Measurements from ENCODE around the gene ABCD1. TPM values are rescaled to one million over a fixed set of nuclear protein-coding genes. Genes with fewer than 3 reads are reported as not detected.

ABCD1 gene
- total RNA-seq, 2 donors from 2014 or later = 7.4 to 12.2 TPM

DNA sequence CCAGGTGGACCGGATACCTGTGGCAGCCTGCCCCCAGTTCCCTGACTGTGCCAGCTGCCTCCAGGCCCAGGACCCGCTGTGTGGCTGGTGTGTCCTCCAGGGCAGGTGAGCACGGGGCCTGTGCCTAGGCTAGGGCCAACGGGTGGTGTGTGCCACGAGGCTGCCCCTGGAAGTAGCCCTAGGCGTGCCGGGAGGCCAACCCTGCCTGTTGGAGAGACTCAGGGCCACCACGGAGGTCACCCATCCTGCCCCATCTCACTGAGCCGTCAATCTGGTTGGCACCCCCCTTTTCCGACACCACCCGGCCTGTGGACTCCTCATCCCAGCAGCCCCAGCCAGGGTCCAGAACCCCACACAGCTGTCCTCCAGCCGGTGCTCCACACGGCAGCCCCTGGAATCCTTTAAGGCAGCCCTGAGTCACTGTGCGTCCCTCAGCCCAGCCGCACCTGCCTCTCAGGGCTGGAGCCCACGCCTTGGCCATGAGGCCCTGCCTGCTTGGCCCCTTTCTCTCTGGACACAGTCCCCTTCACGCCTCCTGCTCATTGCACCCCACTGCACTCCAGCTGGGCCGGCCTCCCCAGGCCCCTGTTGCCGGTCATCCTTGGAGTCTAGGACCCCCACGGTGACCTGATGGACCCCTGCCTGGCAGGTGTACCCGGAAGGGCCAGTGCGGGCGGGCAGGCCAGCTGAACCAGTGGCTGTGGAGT, 44.7 kb downstream of the ABCD1 start:
- no peak for ATAC-seq
- no peak overlapping the region for H3K27ac Mint-ChIP-seq
- peaks cover 0 to 5% of the 10 kb centered on the region in 2 donors for H3K4me1 Mint-ChIP-seq (ENCODE audit: low read depth in 2 of 2)
- H3K9me3 Mint-ChIP-seq = no peaks in the 10 kb centered on the region
- H3K27me3 Mint-ChIP-seq = peaks cover 0 to 4% of the 10 kb centered on the region in 2 donors
- peak; percentile 59 for DNase-seq (ENCODE audit: low spot score)
- no peak overlapping the region for H3K4me3 Mint-ChIP-seq
- H3K36me3 Mint-ChIP-seq = no peaks in the 10 kb centered on the region

DNA sequence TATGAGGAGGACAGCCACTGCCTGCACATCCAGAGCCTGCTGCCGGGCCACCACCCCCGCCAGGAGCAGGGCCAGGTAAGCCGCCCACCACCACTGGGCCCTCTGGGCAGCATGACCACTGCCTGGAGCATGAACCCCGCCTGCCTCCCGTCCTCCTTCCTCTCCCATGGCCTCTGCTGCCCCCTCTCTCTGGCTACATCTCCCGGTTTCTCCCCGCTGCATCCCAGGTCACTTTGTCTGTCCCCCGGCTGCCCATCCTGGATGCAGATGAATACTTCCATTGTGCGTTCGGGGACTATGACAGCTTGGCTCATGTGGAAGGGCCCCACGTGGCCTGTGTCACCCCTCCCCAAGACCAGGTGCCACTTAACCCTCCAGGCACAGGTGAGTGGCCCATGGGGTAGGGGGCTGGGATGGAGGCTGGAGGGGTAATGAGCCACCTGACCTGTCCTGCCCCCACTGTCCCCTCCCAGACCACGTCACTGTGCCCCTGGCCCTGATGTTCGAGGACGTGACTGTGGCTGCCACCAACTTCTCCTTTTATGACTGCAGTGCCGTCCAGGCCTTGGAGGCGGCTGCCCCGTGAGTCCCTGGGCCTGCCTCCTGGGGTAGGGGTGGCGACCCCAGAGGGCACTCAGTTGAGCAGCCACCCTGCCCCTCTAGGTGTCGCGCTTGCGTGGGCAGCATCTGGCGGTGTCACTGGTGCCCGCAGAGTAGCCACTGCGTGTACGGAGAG, 45.4 kb downstream of the ABCD1 start:
- ATAC-seq (no peak), DNase-seq (ENCODE audit: low spot score) (peak; percentile 57)
- peaks cover 0 to 5% of the 10 kb centered on the region in 2 donors for H3K4me1 Mint-ChIP-seq (ENCODE audit: low read depth in 2 of 2)
- H3K27me3 Mint-ChIP-seq = peaks cover 0 to 4% of the 10 kb centered on the region in 2 donors
- H3K9me3 Mint-ChIP-seq = no peaks in the 10 kb centered on the region
- H3K27ac Mint-ChIP-seq = no peak overlapping the region
- no peaks in the 10 kb centered on the region for H3K36me3 Mint-ChIP-seq
- no peak overlapping the region for H3K4me3 Mint-ChIP-seq

DNA sequence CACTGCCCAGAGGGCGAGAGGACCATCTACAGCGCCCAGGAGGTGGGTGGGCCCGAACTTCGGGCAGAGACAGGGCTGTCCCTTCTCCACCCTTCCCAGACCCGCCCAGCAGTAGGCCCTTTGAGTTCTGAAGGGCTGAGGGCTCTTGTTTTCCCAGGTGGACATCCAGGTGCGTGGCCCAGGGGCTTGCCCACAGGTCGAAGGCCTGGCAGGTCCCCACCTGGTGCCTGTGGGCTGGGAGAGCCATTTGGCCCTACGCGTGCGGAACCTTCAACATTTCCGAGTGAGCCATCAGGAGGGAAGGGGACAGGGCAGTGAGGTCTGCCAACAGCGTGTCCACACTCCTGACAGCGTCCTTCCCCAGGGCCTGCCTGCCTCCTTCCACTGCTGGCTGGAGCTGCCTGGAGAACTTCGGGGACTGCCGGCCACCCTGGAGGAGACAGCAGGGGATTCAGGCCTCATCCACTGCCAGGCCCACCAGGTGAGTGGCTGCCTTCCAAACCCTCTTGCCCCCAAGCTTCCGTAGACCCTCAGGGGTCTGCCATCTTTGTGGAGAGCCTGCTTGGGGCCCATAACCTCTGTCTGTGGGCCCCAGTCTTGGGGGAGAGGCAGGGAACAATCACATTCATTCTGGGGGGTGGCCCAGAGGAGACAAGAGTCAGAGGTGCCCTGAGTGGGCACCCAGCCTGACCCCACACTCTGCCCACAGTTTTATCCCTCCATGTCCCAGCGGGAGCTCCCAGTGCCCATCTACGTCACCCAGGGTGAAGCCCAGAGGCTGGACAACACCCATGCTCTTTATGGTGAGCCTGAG, 46.2 kb downstream of the ABCD1 start:
- no peaks in the 10 kb centered on the region for H3K36me3 Mint-ChIP-seq
- H3K9me3 Mint-ChIP-seq = no peaks in the 10 kb centered on the region
- DNase-seq (ENCODE audit: low spot score) (peak; percentile 51), ATAC-seq (no peak)
- H3K4me3 Mint-ChIP-seq = no peak overlapping the region
- peaks cover 0 to 4% of the 10 kb centered on the region in 2 donors for H3K27me3 Mint-ChIP-seq
- no peak overlapping the region for H3K27ac Mint-ChIP-seq
- peaks cover 0 to 5% of the 10 kb centered on the region in 2 donors for H3K4me1 Mint-ChIP-seq (ENCODE audit: low read depth in 2 of 2)

DNA sequence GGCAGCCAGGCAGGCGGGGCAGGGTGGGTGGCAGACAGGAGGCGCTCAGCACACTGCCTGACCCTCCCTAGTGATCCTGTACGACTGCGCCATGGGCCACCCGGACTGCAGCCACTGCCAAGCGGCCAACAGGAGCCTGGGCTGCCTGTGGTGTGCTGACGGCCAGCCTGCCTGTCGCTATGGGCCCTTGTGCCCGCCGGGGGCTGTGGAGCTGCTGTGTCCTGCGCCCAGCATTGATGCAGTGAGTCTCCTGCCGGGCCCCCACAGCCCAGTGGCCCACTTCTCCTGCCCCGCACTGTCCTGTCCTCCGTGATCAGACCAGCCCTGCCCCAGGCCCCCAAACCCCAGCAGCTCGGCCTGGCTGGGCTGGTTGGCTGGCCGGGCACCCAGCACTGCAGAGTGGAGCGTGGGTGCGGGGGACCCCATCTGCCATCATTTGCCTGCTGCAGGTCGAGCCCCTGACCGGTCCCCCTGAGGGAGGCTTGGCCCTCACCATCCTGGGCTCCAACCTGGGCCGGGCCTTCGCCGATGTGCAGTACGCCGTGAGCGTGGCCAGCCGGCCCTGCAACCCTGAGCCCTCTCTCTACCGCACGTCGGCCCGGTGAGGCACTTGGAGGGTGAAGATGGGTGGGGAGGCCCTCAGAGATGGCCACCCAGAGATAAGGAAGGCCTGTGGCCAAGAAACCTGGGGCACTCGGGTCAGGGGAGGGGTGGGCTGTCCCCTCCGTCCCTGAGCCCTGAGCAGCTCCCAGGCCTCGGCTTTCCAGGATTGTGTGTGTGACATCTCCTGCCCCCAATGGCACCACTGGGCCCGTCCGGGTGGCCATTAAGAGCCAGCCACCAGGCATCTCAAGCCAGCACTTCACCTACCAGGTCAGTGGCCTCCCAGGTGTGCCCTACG, 47.0 kb downstream of the ABCD1 start:
- Mint-ChIP-seq H3K4me1 (ENCODE audit: low read depth in 2 of 2) (peaks cover 0 to 2% of the 10 kb centered on the region in 2 donors), H3K27ac (no peak overlapping the region), H3K27me3 (peaks cover 0 to under 1% of the 10 kb centered on the region in 2 donors), H3K4me3 (no peak overlapping the region), H3K36me3 (no peaks in the 10 kb centered on the region), H3K9me3 (no peaks in the 10 kb centered on the region)
- peak; percentile 60 for DNase-seq (ENCODE audit: low spot score)
- ATAC-seq = no peak

DNA sequence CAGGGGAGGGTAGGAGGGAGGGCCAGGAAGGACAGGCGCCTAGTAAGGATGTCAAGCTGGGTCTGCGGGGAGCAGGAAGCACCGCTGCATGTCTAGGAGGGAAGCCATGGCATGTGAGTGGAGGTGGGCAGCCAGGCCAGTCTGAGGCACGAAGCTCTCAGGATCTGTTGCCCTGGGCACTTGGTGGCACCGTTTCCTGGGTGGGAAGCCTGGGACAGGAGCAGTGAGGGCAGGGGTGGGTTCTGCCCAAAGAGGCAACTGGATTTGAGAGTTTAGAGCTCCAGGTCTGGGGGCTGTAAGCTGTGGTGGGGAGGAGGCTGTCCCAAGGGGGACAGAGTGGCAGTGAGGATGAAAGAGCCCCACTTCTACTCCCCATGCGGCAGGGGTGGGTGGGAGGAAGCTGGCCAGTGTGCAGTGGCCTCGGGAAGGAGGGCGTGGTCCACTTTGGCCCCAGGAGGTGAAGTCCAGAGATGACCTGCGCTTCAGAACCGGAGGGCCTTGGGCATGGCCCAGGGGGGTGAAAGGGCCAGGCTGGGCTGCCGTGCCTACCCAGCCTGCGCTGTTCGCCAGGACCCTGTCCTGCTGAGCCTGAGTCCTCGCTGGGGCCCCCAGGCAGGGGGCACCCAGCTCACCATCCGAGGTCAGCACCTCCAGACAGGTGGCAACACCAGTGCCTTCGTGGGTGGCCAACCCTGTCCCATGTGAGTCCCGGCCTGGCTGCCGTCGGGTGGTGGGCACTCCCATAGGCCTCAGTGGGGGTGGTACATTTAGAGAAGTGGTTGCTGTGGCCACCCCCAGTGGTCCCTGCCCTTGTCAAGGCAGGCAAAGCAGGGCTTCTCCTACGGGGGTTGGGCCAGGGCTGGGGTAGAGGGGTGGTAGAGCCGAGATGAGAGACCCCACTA, 47.9 kb downstream of the ABCD1 start:
- no peak overlapping the region for H3K27ac Mint-ChIP-seq
- no peak for ATAC-seq

DNA sequence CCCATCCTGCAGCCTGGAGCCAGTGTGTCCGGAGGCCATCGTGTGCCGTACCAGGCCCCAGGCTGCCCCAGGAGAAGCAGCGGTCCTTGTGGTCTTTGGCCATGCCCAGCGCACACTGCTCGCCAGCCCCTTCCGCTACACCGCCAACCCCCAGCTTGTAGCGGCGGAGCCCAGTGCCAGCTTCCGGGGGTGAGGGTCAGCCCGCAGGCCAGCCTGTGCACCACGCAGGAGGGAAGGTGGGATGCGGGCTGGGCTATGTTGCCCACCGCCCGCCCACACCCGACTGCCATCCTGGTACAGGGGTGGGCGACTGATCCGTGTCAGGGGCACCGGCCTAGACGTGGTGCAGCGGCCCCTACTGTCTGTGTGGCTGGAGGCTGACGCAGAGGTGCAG, 48.6 kb downstream of the ABCD1 start:
- Mint-ChIP-seq H3K36me3 (no peaks in the 10 kb centered on the region), H3K27me3 (no peaks in the 10 kb centered on the region), H3K4me1 (ENCODE audit: low read depth in 2 of 2) (peaks cover 0 to under 1% of the 10 kb centered on the region in 2 donors), H3K9me3 (no peaks in the 10 kb centered on the region), H3K4me3 (no peak overlapping the region), H3K27ac (no peak overlapping the region)
- no peak for ATAC-seq
- peak; percentile 51 for DNase-seq (ENCODE audit: low spot score)

More for the DNA sequence above, 47.9 kb downstream of the ABCD1 start:
- Mint-ChIP-seq H3K4me1 (ENCODE audit: low read depth in 2 of 2) (peaks cover 0 to 2% of the 10 kb centered on the region in 2 donors), H3K4me3 (no peak overlapping the region), H3K9me3 (no peaks in the 10 kb centered on the region), H3K27me3 (no peaks in the 10 kb centered on the region), H3K36me3 (no peaks in the 10 kb centered on the region)
- DNase-seq (ENCODE audit: low spot score) = no peak

DNA sequence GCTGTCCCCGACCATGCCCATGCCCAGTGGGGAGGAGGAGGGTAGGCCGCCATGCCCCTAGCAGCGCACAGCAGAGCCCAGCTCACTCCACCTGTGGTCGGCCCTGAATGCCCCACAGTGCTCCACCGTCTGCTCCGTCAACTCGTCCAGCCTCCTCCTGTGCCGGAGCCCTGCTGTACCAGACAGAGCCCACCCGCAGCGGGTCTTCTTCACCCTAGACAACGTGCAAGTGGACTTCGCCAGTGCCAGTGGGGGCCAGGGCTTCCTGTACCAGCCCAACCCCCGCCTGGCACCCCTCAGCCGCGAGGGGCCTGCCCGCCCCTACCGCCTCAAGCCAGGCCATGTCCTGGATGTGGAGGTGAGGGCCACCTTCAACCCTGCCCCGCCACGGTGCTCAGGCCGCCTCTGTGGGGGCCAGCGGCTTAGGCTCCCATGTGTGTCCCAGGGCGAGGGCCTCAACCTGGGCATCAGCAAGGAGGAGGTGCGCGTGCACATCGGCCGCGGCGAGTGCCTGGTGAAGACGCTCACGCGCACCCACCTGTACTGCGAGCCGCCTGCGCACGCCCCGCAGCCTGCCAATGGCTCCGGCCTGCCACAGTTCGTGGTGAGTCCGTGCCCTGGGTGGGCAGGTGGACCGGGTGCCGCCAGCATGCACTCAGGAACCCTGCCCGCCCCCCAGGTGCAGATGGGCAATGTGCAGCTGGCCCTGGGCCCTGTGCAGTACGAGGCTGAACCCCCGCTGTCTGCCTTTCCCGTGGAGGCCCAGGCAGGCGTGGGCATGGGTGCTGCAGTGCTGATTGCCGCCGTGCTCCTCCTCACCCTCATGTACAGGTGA, 49.3 kb downstream of the ABCD1 start:
- no peak overlapping the region for H3K4me3 Mint-ChIP-seq
- H3K36me3 Mint-ChIP-seq = no peaks in the 10 kb centered on the region
- H3K27ac Mint-ChIP-seq = no peak overlapping the region
- H3K4me1 Mint-ChIP-seq (ENCODE audit: low read depth in 2 of 2) = no peaks in the 10 kb centered on the region
- no peaks in the 10 kb centered on the region for H3K27me3 Mint-ChIP-seq
- no peaks in the 10 kb centered on the region for H3K9me3 Mint-ChIP-seq
- DNase-seq (ENCODE audit: low spot score) (peak; percentile 60), ATAC-seq (no peak)

DNA sequence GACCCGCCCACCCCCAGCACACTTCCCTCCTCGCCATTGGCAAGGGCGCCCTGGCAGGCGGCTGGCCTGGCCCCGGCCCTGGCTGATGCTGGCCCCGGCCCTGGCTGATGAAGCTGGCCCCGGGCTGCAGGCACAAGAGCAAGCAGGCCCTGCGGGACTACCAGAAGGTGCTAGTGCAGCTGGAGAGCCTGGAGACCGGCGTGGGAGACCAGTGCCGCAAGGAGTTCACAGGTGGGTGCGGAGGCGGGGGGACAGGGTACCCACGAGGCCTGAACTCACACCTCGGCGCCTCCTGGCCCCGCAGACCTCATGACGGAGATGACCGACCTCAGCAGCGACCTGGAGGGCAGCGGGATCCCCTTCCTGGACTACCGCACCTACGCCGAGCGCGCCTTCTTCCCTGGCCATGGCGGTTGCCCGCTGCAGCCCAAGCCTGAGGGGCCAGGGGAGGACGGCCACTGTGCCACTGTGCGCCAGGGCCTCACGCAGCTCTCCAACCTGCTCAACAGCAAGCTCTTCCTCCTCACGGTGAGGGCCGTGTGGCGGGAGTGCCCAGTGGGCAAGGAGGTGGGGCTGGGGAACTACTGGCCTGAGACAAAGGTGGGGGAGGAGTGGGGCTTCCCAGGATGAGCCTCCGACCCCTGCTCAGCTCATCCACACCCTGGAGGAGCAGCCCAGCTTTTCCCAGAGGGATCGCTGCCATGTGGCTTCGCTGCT, 50.1 kb downstream of the ABCD1 start:
- H3K36me3 Mint-ChIP-seq = no peaks in the 10 kb centered on the region
- ATAC-seq (no peak), DNase-seq (ENCODE audit: low spot score) (peak; percentile 58)
- H3K4me1 Mint-ChIP-seq (ENCODE audit: low read depth in 2 of 2) = peaks cover 0 to under 1% of the 10 kb centered on the region in 2 donors
- no peak overlapping the region for H3K27ac Mint-ChIP-seq
- no peaks in the 10 kb centered on the region for H3K9me3 Mint-ChIP-seq
- no peak overlapping the region for H3K4me3 Mint-ChIP-seq
- peaks cover 0 to 2% of the 10 kb centered on the region in 2 donors for H3K27me3 Mint-ChIP-seq

DNA sequence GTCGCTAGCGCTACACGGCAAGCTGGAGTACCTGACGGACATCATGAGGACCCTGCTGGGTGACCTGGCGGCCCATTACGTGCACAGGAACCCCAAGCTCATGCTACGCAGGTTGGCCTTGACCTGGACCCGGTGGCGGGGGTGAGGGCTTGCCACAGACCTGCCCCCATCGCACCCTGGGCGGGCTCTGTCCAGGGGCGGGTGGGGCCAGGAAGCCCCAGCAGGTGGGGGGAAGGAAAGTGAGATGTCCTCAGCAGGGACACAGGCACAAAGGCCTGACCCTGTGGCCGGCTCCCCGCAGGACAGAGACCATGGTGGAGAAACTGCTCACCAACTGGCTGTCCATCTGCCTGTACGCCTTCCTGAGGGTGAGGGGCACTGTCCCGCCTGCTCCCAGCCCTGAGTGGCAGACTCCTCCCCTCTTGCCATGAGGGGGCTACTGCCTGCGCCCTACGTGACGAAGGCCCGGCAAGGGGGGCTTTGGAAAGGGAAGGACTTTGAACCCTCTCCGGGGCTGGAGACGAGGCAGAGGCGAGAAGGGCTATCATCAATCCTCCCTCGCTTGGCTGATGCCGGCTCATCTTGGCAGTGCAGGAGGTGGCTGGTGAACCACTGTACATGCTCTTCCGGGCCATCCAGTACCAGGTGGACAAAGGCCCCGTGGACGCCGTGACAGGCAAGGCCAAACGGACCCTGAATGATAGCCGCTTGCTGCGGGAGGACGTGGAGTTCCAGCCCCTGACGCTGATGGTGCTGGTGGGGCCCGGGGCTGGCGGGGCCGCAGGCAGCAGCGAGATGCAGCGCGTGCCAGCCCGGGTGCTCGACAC, 50.9 kb downstream of the ABCD1 start:
- H3K4me3 Mint-ChIP-seq = no peak overlapping the region
- H3K4me1 Mint-ChIP-seq (ENCODE audit: low read depth in 2 of 2) = peaks cover 0 to 7% of the 10 kb centered on the region in 2 donors
- H3K9me3 Mint-ChIP-seq = no peaks in the 10 kb centered on the region
- H3K36me3 Mint-ChIP-seq = no peaks in the 10 kb centered on the region
- H3K27me3 Mint-ChIP-seq = peaks cover 0 to 8% of the 10 kb centered on the region in 2 donors
- H3K27ac Mint-ChIP-seq = no peak overlapping the region
- ATAC-seq (no peak), DNase-seq (ENCODE audit: low spot score) (peak; percentile 49)

DNA sequence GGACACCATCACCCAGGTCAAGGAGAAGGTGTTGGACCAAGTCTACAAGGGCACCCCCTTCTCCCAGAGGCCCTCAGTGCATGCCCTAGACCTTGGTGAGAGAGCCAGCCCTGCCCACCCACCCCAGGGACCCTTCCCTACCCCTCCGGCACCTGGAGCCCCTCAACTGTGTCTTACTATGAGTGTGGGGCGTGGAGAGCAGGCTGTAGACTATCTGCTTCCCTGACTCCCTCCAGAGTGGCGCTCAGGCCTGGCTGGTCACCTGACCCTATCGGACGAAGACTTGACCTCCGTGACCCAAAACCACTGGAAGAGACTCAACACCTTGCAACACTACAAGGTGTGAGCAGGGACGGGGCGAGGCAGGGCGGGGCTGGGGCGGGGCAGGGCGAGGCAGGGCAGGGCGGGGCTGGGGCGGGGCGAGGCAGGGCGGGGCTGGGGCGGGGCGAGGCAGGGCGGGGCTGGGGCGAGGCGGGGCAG, 51.5 kb downstream of the ABCD1 start:
- Mint-ChIP-seq H3K36me3 (no peaks in the 10 kb centered on the region), H3K27me3 (peaks cover 0 to 8% of the 10 kb centered on the region in 2 donors), H3K4me3 (no peak overlapping the region), H3K27ac (no peak overlapping the region), H3K4me1 (ENCODE audit: low read depth in 2 of 2) (peaks cover 0 to 7% of the 10 kb centered on the region in 2 donors), H3K9me3 (no peaks in the 10 kb centered on the region)
- ATAC-seq (no peak), DNase-seq (ENCODE audit: low spot score) (peak; percentile 54)

All from natural killer cell treated with Interleukin-12 subunit alpha and Interleukin-12 subunit beta and Interleukin-15 and Interleukin-18, amount 100 ng/mL, for 72 hours (primary cell).